Neutrophil (primary cell): ENCODE data around the gene EYS.

Experiments
- H3K27ac ChIP-seq: fragments of 200-600 bp; sonication (generic); 2 replicates; pipeline ENCODE4 v1.5.1; 2016; ENCODE audit warnings: mild to moderate bottlenecking, moderate library complexity
- H3K27me3 ChIP-seq: fragments of 200-600 bp; sonication (generic); 2 replicates; pipeline ENCODE4 v1.6.0; 2016; ENCODE audit warnings: mild to moderate bottlenecking
- H3K36me3 ChIP-seq: fragments of 200-600 bp; sonication (generic); 2 replicates; pipeline ENCODE4 v1.5.1; 2017
- H3K4me1 ChIP-seq, 2 experiments: fragments of 200-600 bp in 1 of 2; sonication (generic) in 1 of 2; 1 replicate in 1 of 2; 2 replicates in 1 of 2; pipeline versions ENCODE4 v1.5.1 to v1.6.1; 2013 to 2016; ENCODE audit warnings: low read depth in 1 of 2, low read length in 1 of 2, mild to moderate bottlenecking in 1 of 2, moderate library complexity in 1 of 2; ENCODE audit not compliant: control insufficient read depth in 1 of 2, insufficient read depth in 1 of 2
- H3K4me3 ChIP-seq, 2 experiments: fragments of 200-600 bp in 1 of 2; sonication (generic) in 1 of 2; 1 replicate in 1 of 2; 2 replicates in 1 of 2; pipeline ENCODE4 v1.5.1; 2013 to 2016; ENCODE audit warnings: low read depth in 1 of 2, low read length in 1 of 2, mild to moderate bottlenecking in 1 of 2, moderate library complexity in 1 of 2
- H3K9me3 ChIP-seq: fragments of 200-600 bp; sonication (generic); 2 replicates; pipeline ENCODE4 v1.5.1; 2016
- CTCF ChIP-seq: fragments of 200-600 bp; sonication (generic); IDR thresholded peaks from 2 replicates; pipeline ENCODE4 v1.5.1; 2016; ENCODE audit warnings: antibody characterized with exemption

EYS gene

GRCh38 chr6:65170273-65170672 is 536.8 kb downstream of the EYS start:
- Histone ChIP-seq H3K4me3 (no peak overlapping the region), H3K27ac (no peak overlapping the region)
- no peak for TF ChIP-seq CTCF

GRCh38 chr6:65161661-65162060 is 545.4 kb downstream of the EYS start:
- H3K9me3 ChIP-seq, result no peaks in the 10 kb centered on the region
- no peaks in the 10 kb centered on the region for H3K36me3 ChIP-seq
- H3K4me3 ChIP-seq, result no peak overlapping the region
- H3K4me1 ChIP-seq, result no peaks in the 10 kb centered on the region
- TF ChIP-seq CTCF, result no peak
- H3K27me3 ChIP-seq, result no peaks in the 10 kb centered on the region
- no peak overlapping the region for H3K27ac ChIP-seq

More at GRCh38 chr6:65170273-65170672, 536.8 kb downstream of the EYS start:
- no peaks in the 10 kb centered on the region for H3K9me3 ChIP-seq
- H3K36me3 ChIP-seq, result no peaks in the 10 kb centered on the region
- no peaks in the 10 kb centered on the region for H3K4me1 ChIP-seq
- H3K27me3 ChIP-seq, result no peaks in the 10 kb centered on the region

- H3K4me3 ChIP-seq, result no peak overlapping the region
- no peaks in the 10 kb centered on the region for H3K9me3 ChIP-seq
- H3K36me3 ChIP-seq, result no peaks in the 10 kb centered on the region
- H3K27ac ChIP-seq, result no peak overlapping the region
- no peak for TF ChIP-seq CTCF
- no peaks in the 10 kb centered on the region for H3K4me1 ChIP-seq
- H3K27me3 ChIP-seq, result no peaks in the 10 kb centered on the region
Observed at GRCh38 chr6:65157025-65157424, 550.0 kb downstream of the EYS start.

- H3K4me1 ChIP-seq, result no peaks in the 10 kb centered on the region
- TF ChIP-seq CTCF, result no peak
- no peaks in the 10 kb centered on the region for H3K36me3 ChIP-seq
- no peaks in the 10 kb centered on the region for H3K9me3 ChIP-seq
- no peak overlapping the region for H3K4me3 ChIP-seq
- no peaks in the 10 kb centered on the region for H3K27me3 ChIP-seq
- no peak overlapping the region for H3K27ac ChIP-seq
Observed at GRCh38 chr6:65155083-65155482, 551.9 kb downstream of the EYS start.

GRCh38 chr6:65149841-65150240 is 557.2 kb downstream of the EYS start:
- H3K4me3 ChIP-seq, result no peak overlapping the region
- no peak overlapping the region for H3K27ac ChIP-seq
- no peaks in the 10 kb centered on the region for H3K36me3 ChIP-seq
- TF ChIP-seq CTCF, result no peak
- H3K4me1 ChIP-seq, result no peaks in the 10 kb centered on the region
- H3K9me3 ChIP-seq, result no peaks in the 10 kb centered on the region
- no peaks in the 10 kb centered on the region for H3K27me3 ChIP-seq

GRCh38 chr6:65148839-65149238 is 558.2 kb downstream of the EYS start:
- no peak overlapping the region for H3K4me3 ChIP-seq

More at GRCh38 chr6:65148839-65149238, 558.2 kb downstream of the EYS start:
- Histone ChIP-seq H3K27me3 (no peaks in the 10 kb centered on the region), H3K36me3 (no peaks in the 10 kb centered on the region), H3K9me3 (no peaks in the 10 kb centered on the region), H3K27ac (no peak overlapping the region), H3K4me1 (no peaks in the 10 kb centered on the region)
- no peak for TF ChIP-seq CTCF
